ENCODE data around the gene GJA3.

DNA sequence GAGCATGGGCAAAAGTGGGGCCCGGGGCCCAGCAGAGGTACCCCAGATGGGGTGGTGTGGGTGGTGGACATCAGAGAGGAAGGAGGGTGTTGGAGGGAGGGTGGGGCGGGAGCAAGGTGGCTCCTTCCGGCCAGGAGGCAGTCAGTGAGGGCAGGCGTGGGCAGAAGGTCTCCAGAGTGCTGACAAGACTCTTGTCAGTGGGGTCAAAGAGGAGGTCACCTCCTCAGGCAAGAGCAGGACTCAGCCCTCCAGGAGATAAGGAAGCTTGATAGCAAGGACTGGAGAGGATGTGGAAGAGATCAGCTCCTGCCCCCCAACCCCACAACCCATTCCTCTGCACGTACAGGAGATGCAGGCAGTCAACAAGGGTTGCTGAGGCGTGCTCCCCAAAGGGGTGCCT lies 9.8 kb downstream of the GJA3 start:
- TF ChIP-seq, protein P1, sequence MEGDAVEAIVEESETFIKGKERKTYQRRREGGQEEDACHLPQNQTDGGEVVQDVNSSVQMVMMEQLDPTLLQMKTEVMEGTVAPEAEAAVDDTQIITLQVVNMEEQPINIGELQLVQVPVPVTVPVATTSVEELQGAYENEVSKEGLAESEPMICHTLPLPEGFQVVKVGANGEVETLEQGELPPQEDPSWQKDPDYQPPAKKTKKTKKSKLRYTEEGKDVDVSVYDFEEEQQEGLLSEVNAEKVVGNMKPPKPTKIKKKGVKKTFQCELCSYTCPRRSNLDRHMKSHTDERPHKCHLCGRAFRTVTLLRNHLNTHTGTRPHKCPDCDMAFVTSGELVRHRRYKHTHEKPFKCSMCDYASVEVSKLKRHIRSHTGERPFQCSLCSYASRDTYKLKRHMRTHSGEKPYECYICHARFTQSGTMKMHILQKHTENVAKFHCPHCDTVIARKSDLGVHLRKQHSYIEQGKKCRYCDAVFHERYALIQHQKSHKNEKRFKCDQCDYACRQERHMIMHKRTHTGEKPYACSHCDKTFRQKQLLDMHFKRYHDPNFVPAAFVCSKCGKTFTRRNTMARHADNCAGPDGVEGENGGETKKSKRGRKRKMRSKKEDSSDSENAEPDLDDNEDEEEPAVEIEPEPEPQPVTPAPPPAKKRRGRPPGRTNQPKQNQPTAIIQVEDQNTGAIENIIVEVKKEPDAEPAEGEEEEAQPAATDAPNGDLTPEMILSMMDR (IDR thresholded peaks at IDR 0.05; ENCODE audit: poor library complexity): no peak
- no peak for TF ChIP-seq EZH2 (IDR thresholded peaks at IDR 0.05; ENCODE audit: borderline replicate concordance)

Data from hepatocyte (in vitro differentiated cells).